Activated naive CD4-positive, alpha-beta T cell treated with anti-CD3 and anti-CD28 coated beads for 36 hours (primary cell): Measurements from ENCODE around the gene CFAP299. TPM values are rescaled to one million over a fixed set of nuclear protein-coding genes. Genes with fewer than 3 reads are reported as not detected.
"Not testable (repeated sequence)": the region's sequence is repeated elsewhere in the genome, so short reads cannot be mapped to it uniquely, and the experiment has no call there.

Source experiments
- CTCF ChIA-PET: fragments of 350-600 bp; sonication (Branson Sonifier 250); formaldehyde crosslinking; loops from one replicate; lab custom pipeline; 2021; ENCODE audit warnings: antibody characterized with exemption; lab: Charles Lee
- DNase-seq: peaks from one replicate; pipeline ENCODE4 v3.0.0-alpha.2; 2020
- H3K27ac Mint-ChIP-seq: one replicate; pipeline ENCODE4 v1.8.0; 2021; ENCODE audit warnings: mild to moderate bottlenecking, mixed read lengths
- H3K27me3 Mint-ChIP-seq: one replicate; pipeline ENCODE4 v1.8.0; 2021; ENCODE audit warnings: low read depth, mixed read lengths
- H3K36me3 Mint-ChIP-seq: one replicate; pipeline ENCODE4 v1.8.0; 2021; ENCODE audit warnings: low read depth, mixed read lengths
- H3K4me1 Mint-ChIP-seq: one replicate; pipeline ENCODE4 v1.8.0; 2021; ENCODE audit warnings: low read depth, mixed read lengths
- H3K4me3 Mint-ChIP-seq: one replicate; pipeline ENCODE4 v1.8.0; 2021; ENCODE audit warnings: mild to moderate bottlenecking, moderate library complexity, mixed read lengths
- H3K9me3 Mint-ChIP-seq: one replicate; pipeline ENCODE4 v1.8.0; 2021; ENCODE audit warnings: mixed read lengths
- intact Hi-C: fragments of 100-400 bp; cut with micrococcal nuclease; formaldehyde crosslinking; loops from one replicate; pipeline ENCODE4 v1.15.1; 2023
- total RNA-seq, 2 experiments: library from RNA; stranded (reverse); gene quantifications; one replicate each; pipeline ENCODE4 v1.2.3, GENCODE V29; 2021

CFAP299 gene
- total RNA-seq, 2 experiments from 2014 or later, result not detected

DNA sequence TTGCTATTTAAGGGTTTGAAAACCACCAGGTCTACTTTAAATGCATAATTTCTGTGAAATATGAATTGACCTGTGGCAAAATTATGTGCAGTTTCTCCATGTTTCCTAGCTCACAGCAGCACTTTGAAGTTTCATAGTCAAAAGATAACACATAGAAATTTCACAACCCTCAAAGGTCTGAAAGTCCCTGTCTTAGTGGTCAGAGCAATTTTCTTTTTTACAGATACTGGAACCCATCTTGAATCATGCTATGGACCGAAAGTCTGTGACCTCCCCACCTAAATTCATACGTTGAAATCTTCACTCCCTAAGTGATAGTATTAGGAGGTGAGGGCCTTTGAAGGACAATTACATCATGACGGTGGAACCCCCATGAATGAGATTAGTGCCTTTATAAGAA lies 454.6 kb downstream of the CFAP299 start:
- H3K4me1 Mint-ChIP-seq, result peaks cover 11% of the 10 kb centered on the region
- no peaks in the 10 kb centered on the region for H3K27me3 Mint-ChIP-seq
- DNase-seq, result no peak
- H3K27ac Mint-ChIP-seq, result no peak overlapping the region
- CTCF ChIA-PET, result no interaction called here
- H3K4me3 Mint-ChIP-seq, result no peak overlapping the region
- H3K36me3 Mint-ChIP-seq, result no peaks in the 10 kb centered on the region
- peaks cover 3% of the 10 kb centered on the region for H3K9me3 Mint-ChIP-seq
- intact Hi-C loops, result no loop called here

DNA sequence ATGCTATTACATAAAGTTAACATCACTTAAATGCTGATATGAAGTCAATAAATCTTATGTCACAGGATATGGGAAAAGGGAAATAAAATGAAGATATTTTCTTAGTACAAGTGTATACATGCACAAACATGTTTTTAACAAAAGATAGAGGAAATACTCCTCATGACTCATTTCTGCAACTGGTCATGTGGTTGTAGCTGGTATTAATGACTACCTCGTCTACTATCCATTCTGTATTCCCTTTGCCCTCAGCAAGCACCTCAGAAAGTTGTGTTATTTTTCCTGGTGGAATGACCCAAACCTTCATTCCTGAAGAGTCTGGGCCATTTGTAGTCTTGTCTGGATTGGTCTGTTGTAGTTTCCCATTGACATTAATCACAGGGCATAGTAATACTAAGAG lies 458.1 kb downstream of the CFAP299 start:
- H3K36me3 Mint-ChIP-seq, H3K4me3 Mint-ChIP-seq, H3K27ac Mint-ChIP-seq, H3K4me1 Mint-ChIP-seq, intact Hi-C loops, CTCF ChIA-PET, DNase-seq, H3K27me3 Mint-ChIP-seq: not testable (repeated sequence)
- peaks cover 22% of the 10 kb centered on the region for H3K9me3 Mint-ChIP-seq

- peak; percentile 5 for DNase-seq
- intact Hi-C loops, result no loop called here
- Mint-ChIP-seq H3K4me3 (no peak overlapping the region), H3K9me3 (peaks cover 24% of the 10 kb centered on the region), H3K36me3 (peaks cover 2% of the 10 kb centered on the region), H3K27ac (no peak overlapping the region), H3K27me3 (no peaks in the 10 kb centered on the region), H3K4me1 (peaks cover 1% of the 10 kb centered on the region)
- CTCF ChIA-PET, result no interaction called here
Measured at GRCh38 chr4:80798082-80798481, 462.6 kb downstream of the CFAP299 start.

GRCh38 chr4:80800719-80801118 lies 465.2 kb downstream of the CFAP299 start:
- H3K36me3 Mint-ChIP-seq, CTCF ChIA-PET, H3K4me3 Mint-ChIP-seq, intact Hi-C loops, H3K27me3 Mint-ChIP-seq, H3K27ac Mint-ChIP-seq, H3K4me1 Mint-ChIP-seq: not testable (repeated sequence)
- peaks cover 20% of the 10 kb centered on the region for H3K9me3 Mint-ChIP-seq
- peak; percentile 8 for DNase-seq

DNA sequence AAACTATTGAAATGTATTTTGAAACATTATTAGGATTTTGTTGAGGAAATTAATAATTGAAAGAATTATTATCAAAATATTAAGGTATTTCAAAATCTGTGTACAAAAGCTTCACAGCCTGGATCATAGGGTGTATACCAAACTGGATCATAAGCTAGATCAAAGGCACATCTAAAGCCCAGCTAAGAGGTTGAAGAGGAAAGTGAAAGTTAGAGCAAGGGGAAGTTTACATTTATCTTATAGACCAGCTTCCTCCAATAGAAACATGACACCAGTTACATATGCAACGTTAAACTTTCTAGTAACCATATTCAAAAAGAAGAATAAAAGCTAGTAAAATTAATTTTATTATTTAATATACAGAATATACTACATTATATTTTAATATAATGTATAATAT lies 467.8 kb downstream of the CFAP299 start:
- H3K27me3 Mint-ChIP-seq, result no peaks in the 10 kb centered on the region
- H3K4me3 Mint-ChIP-seq, result no peak overlapping the region
- no peak for DNase-seq
- peaks cover 2% of the 10 kb centered on the region for H3K36me3 Mint-ChIP-seq
- H3K9me3 Mint-ChIP-seq, result peaks cover 3% of the 10 kb centered on the region
- intact Hi-C loops, result no loop called here
- CTCF ChIA-PET, result no interaction called here
- no peak overlapping the region for H3K27ac Mint-ChIP-seq
- H3K4me1 Mint-ChIP-seq, result peaks cover 2% of the 10 kb centered on the region

- Mint-ChIP-seq H3K27me3 (no peaks in the 10 kb centered on the region), H3K9me3 (no peaks in the 10 kb centered on the region), H3K27ac (no peak overlapping the region), H3K36me3 (no peaks in the 10 kb centered on the region), H3K4me3 (no peak overlapping the region), H3K4me1 (peaks cover 2% of the 10 kb centered on the region)
- intact Hi-C loops, result no loop called here
- CTCF ChIA-PET, result no interaction called here
- DNase-seq, result no peak
Measured at GRCh38 chr4:80806472-80806871, 470.9 kb downstream of the CFAP299 start.

- intact Hi-C loops, result no loop called here
- no peaks in the 10 kb centered on the region for H3K4me1 Mint-ChIP-seq
- H3K27ac Mint-ChIP-seq, result no peak overlapping the region
- CTCF ChIA-PET, result no interaction called here
- H3K9me3 Mint-ChIP-seq, result no peaks in the 10 kb centered on the region
- H3K36me3 Mint-ChIP-seq, result no peaks in the 10 kb centered on the region
- H3K27me3 Mint-ChIP-seq, result no peaks in the 10 kb centered on the region
- no peak overlapping the region for H3K4me3 Mint-ChIP-seq
- DNase-seq, result no peak
Measured at GRCh38 chr4:80809039-80809729, 473.7 kb downstream of the CFAP299 start.

GRCh38 chr4:80811406-80811805 lies 475.9 kb downstream of the CFAP299 start:
- intact Hi-C loops, result no loop called here
- CTCF ChIA-PET, result interaction anchor here (1.9 kb wide), 1 partner anchor 449 kb away, joined by 5 read pairs; no protein-coding TSS in a partner anchor
- Mint-ChIP-seq H3K9me3 (no peaks in the 10 kb centered on the region), H3K36me3 (no peaks in the 10 kb centered on the region), H3K27ac (no peak overlapping the region), H3K27me3 (no peaks in the 10 kb centered on the region), H3K4me1 (no peaks in the 10 kb centered on the region), H3K4me3 (no peak overlapping the region)
- no peak for DNase-seq

- H3K4me1 Mint-ChIP-seq, result no peaks in the 10 kb centered on the region
- intact Hi-C loops, result no loop called here
- CTCF ChIA-PET, result interaction anchor here (1.9 kb wide), 1 partner anchor 450 kb away, joined by 5 read pairs; no protein-coding TSS in a partner anchor
- H3K36me3 Mint-ChIP-seq, result no peaks in the 10 kb centered on the region
- no peak overlapping the region for H3K27ac Mint-ChIP-seq
- H3K4me3 Mint-ChIP-seq, result no peak overlapping the region
- no peaks in the 10 kb centered on the region for H3K27me3 Mint-ChIP-seq
- no peaks in the 10 kb centered on the region for H3K9me3 Mint-ChIP-seq
- no peak for DNase-seq
Measured at GRCh38 chr4:80812145-80812544, 476.6 kb downstream of the CFAP299 start.

GRCh38 chr4:80814266-80814665 lies 478.7 kb downstream of the CFAP299 start:
- H3K9me3 Mint-ChIP-seq, result no peaks in the 10 kb centered on the region
- H3K4me3 Mint-ChIP-seq, result no peak overlapping the region

GRCh38 chr4:80831383-80832361 lies 496.1 kb downstream of the CFAP299 start:
- intact Hi-C loops, result no loop called here
- Mint-ChIP-seq H3K27me3 (no peaks in the 10 kb centered on the region), H3K36me3 (no peaks in the 10 kb centered on the region), H3K27ac (no peak overlapping the region), H3K9me3 (no peaks in the 10 kb centered on the region), H3K4me3 (no peak overlapping the region), H3K4me1 (no peaks in the 10 kb centered on the region)
- CTCF ChIA-PET, result no interaction called here
- DNase-seq, result no peak

More at GRCh38 chr4:80814266-80814665, 478.7 kb downstream of the CFAP299 start:
- CTCF ChIA-PET, result no interaction called here
- Mint-ChIP-seq H3K4me1 (no peaks in the 10 kb centered on the region), H3K27me3 (no peaks in the 10 kb centered on the region), H3K36me3 (no peaks in the 10 kb centered on the region), H3K27ac (no peak overlapping the region)
- intact Hi-C loops, result no loop called here
- DNase-seq, result no peak

DNA sequence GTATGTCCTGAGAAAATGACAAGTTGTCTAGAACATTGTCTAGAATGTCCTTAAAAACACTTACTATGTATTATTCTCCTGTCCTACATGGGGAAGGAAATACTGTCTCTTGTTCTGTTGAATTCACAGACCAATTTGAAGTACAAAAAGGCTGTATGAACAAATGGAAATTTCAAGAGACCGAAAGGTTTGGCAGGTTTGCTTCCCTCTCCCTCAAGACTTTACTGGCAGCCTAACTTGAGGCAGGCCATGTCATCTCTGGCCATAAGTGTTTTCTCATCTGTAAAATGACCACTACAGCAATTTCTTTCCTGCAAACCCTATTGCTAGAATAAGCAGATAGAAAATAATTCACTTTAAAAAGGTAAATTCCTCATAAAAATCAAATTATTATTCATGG lies 503.8 kb downstream of the CFAP299 start:
- DNase-seq, result no peak
- CTCF ChIA-PET, result no interaction called here
- Mint-ChIP-seq H3K4me1 (peaks cover 15% of the 10 kb centered on the region), H3K27ac (no peak overlapping the region), H3K4me3 (no peak overlapping the region), H3K36me3 (no peaks in the 10 kb centered on the region), H3K27me3 (no peaks in the 10 kb centered on the region), H3K9me3 (peaks cover 9% of the 10 kb centered on the region)
- intact Hi-C loops, result no loop called here
